Testis (tissue), 3 donors: Measurements from ENCODE around the gene DGKK. TPM values are rescaled to one million over a fixed set of nuclear protein-coding genes. Genes with fewer than 3 reads are reported as not detected.
"Not testable (repeated sequence)": the region's sequence is repeated elsewhere in the genome, so short reads cannot be mapped to it uniquely, and the experiment has no call there.

Source experiments
- DNase-seq: peaks from one replicate; pipeline ENCODE4 v3.0.0-alpha.2; 2019
- H3K27ac ChIP-seq, 2 donors: fragments of 200-600 bp; sonication (generic); one replicate each; pipeline ENCODE4 v1.5.1; 2019
- H3K27me3 ChIP-seq: fragments of 200-600 bp; sonication (generic); one replicate; pipeline ENCODE4 v1.5.1; 2019
- H3K36me3 ChIP-seq: fragments of 200-600 bp; sonication (generic); one replicate; pipeline ENCODE4 v1.5.1; 2017; ENCODE audit warnings: low read depth; ENCODE audit errors: missing control alignments
- H3K4me1 ChIP-seq: fragments of 200-600 bp; sonication (generic); one replicate; pipeline ENCODE4 v1.5.1; 2019
- H3K4me3 ChIP-seq, 2 donors: fragments of 200-600 bp; sonication (generic); one replicate each; pipeline ENCODE4 v1.5.1; 2017 to 2019
- H3K9me3 ChIP-seq: fragments of 200-600 bp; sonication (generic); one replicate; pipeline ENCODE4 v1.5.1; 2017
- CTCF ChIP-seq, 3 experiments: fragments of 450-650 bp in 2 of 3; fragments of 200-600 bp in 1 of 3; sonication (generic) in 1 of 3; IDR thresholded peaks; one replicate each; pipeline ENCODE4 v1.5.1; 2016 to 2019; ENCODE audit warnings: antibody characterized with exemption in 3 of 3, mild to moderate bottlenecking in 2 of 3, moderate library complexity in 1 of 3
- POLR2A ChIP-seq: fragments of 450-650 bp; IDR thresholded peaks from one replicate; pipeline ENCODE4 v1.6.1; 2017; ENCODE audit warnings: antibody characterized with exemption, mild to moderate bottlenecking, moderate library complexity
- WGBS, 2 donors: methylation state at CpG; one replicate each; pipeline ENCODE4 v1.1.5; 2018; 5-methylcytosine and 5-hydroxymethylcytosine counted together
- intact Hi-C: fragments of 100-400 bp; cut with DNase I; formaldehyde crosslinking; loops from one replicate; pipeline ENCODE4 v1.15.1; 2023; ENCODE audit warnings: low total_unique reads
- polyA plus RNA-seq: library from polyadenylated mRNA; stranded (reverse); fragments of 350-450 nt; fragmentation: Illumina TruSeq; extraction: RNeasy Lipid Tissue Mini Kit (QIAGEN cat#74804); gene quantifications from one replicate; pipeline ENCODE4 v1.2.3, GENCODE V29; 2014; ENCODE audit warnings: low read depth, low replicate concordance; ENCODE audit not compliant: insufficient read depth
- total RNA-seq, 2 donors: library from RNA; depleted of rRNA; stranded (reverse); fragments of >200 nt; gene quantifications; one replicate each; pipeline ENCODE4 v1.2.3, GENCODE V29; 2016

Gene DGKK
- total and polyA plus RNA-seq, 3 donors from 2014 or later: 0.39 to 0.47 (median 0.43) TPM

GRCh38 chrX:50375481-50376267, 95.0 kb downstream of the DGKK start:
- DNase-seq: no peak
- Histone ChIP-seq H3K36me3 (no peaks in the 10 kb centered on the region), H3K27me3 (no peaks in the 10 kb centered on the region), H3K27ac (no peak overlapping the region), H3K4me3 (no peak overlapping the region), H3K4me1 (no peaks in the 10 kb centered on the region), H3K9me3 (no peaks in the 10 kb centered on the region)
- TF ChIP-seq POLR2A (no peak), CTCF (IDR thresholded peaks at IDR 0.05) (no peak)
- intact Hi-C loops: no loop called here
- WGBS, 2 donors: 90 to 91% methylated on average over 7 to 9 of the region's 9 CpGs

- Histone ChIP-seq H3K9me3 (no peaks in the 10 kb centered on the region), H3K4me1 (no peaks in the 10 kb centered on the region), H3K27me3 (no peaks in the 10 kb centered on the region), H3K4me3 (no peak overlapping the region), H3K27ac (no peak overlapping the region), H3K36me3 (no peaks in the 10 kb centered on the region)
- TF ChIP-seq CTCF (IDR thresholded peaks at IDR 0.05) (no peak), POLR2A (no peak)
- WGBS, 2 donors: 79 to 87% methylated on average over 3 to 4 of the region's 4 CpGs
- intact Hi-C loops: no loop called here
- DNase-seq: no peak
Observed at GRCh38 chrX:50372966-50373365, 97.7 kb downstream of the DGKK start.

DNA sequence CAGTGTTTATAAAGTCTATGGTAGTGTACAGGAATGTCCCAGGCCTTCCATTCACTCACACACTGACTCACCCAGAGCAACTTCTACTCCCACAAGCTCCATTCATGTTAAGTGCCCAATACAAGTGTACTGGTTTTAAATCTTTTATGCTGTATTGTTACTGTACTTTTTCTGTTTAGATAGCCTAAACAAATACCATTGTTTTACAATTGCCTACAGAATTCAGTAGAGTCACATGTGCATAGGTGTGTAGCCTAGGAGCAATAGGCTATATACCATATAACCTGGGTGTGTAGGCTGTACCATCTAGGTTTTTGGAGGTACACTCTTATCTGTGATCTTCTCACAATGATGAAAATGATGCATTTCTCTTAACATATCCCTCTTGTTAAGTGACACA, 126.7 kb downstream of the DGKK start:
- Histone ChIP-seq H3K27ac (no peak overlapping the region), H3K9me3 (no peaks in the 10 kb centered on the region), H3K4me1 (no peaks in the 10 kb centered on the region), H3K4me3 (no peak overlapping the region), H3K36me3 (no peaks in the 10 kb centered on the region), H3K27me3 (no peaks in the 10 kb centered on the region)
- TF ChIP-seq POLR2A: no peak
- no peak for TF ChIP-seq CTCF (IDR thresholded peaks at IDR 0.05)
- intact Hi-C loops: no loop called here
- no peak for DNase-seq

DNA sequence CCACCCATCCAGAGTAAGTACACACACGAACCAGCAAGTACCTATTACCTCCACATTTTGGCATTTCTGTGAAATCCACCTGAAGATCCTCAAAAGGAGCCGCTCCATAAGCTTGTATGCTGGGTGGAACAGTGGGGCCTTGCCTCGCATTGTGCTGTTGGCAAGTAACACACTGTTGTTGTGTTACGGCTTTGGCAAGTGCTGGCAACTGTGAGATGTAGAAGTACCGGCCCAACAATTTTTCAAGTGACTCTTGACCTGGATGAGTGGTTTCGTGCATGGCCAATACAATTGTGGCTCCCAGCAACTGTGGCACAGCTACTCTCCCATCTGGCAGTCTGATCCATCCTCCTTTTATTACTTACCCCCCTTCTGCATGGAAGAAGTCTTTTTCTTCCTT, 137.3 kb downstream of the DGKK start:
- Histone ChIP-seq H3K4me1 (no peaks in the 10 kb centered on the region), H3K27ac (no peak overlapping the region), H3K9me3 (no peaks in the 10 kb centered on the region), H3K36me3 (no peaks in the 10 kb centered on the region), H3K27me3 (no peaks in the 10 kb centered on the region), H3K4me3 (no peak overlapping the region)
- WGBS, 2 donors: 91 to 93% methylated on average over 6 of the region's 6 CpGs
- TF ChIP-seq POLR2A (no peak), CTCF (IDR thresholded peaks at IDR 0.05) (no peak)
- intact Hi-C loops: no loop called here
- DNase-seq: no peak

DNA sequence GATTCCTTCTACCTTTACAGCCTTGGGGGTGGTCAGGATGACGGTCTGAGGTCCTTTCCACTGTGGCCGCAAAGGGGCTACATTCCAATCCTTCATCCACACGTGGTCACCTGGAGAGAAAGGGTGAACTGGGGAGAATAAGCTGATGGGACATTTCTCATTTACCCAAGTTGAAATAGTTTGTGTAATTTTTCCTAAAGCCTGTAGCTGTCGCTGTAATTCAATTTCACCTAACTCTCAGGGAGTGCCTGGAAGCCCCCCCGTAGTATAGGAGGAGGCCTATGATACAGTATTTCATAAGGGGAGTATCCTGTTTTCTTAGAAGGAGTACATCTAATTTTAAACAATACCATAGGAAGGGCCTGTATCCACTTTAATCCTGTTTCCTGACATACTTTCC, 138.0 kb downstream of the DGKK start:
- H3K36me3 ChIP-seq, H3K4me3 ChIP-seq, intact Hi-C loops, H3K4me1 ChIP-seq, H3K27ac ChIP-seq, H3K9me3 ChIP-seq, H3K27me3 ChIP-seq, DNase-seq: not testable (repeated sequence)
- 42 to 54% methylated on average over 3 to 5 of the region's 5 CpGs for WGBS, 2 donors
